Activated gamma-delta T cell (primary cell): ENCODE measurements around the gene TRIM47.

ENCODE experiments used
- DNase-seq: peaks from one replicate; lab custom pipeline; 2025; lab: John Stamatoyannopoulos, UW

The TRIM47 gene

GRCh38 chr17:75909051-75909811 is 30.9 kb upstream of the TRIM47 start:
- DNase-seq: no peak

GRCh38 chr17:75908201-75908600 is 29.8 kb upstream of the TRIM47 start:
- DNase-seq: no peak

GRCh38 chr17:75906143-75906884 is 27.9 kb upstream of the TRIM47 start:
- DNase-seq: no peak

- peak; percentile 92 for DNase-seq
These were observed 26.6 kb upstream of the TRIM47 start, which contains the start of gene MRPL38 for GRCh38 chr17:75904749-75905521. TSS of gene MRPL38 (minus strand) at chr17:75904884. CDS start at chr17:75904875, 9 bp downstream.

GRCh38 chr17:75902406-75902805 is 24.0 kb upstream of the TRIM47 start:
- DNase-seq: no peak

- DNase-seq: no peak
These were observed 23.3 kb upstream of the TRIM47 start for GRCh38 chr17:75901727-75902126.

- DNase-seq: no peak
These were observed 22.5 kb upstream of the TRIM47 start for GRCh38 chr17:75900691-75901533.

- no peak for DNase-seq
These were observed 21.5 kb upstream of the TRIM47 start for GRCh38 chr17:75899767-75900468.

- DNase-seq: no peak
These were observed 21.0 kb upstream of the TRIM47 start for GRCh38 chr17:75899353-75899752.

GRCh38 chr17:75898791-75899190 is 20.4 kb upstream of the TRIM47 start:
- no peak for DNase-seq

- no peak for DNase-seq
These were observed 19.7 kb upstream of the TRIM47 start for GRCh38 chr17:75898065-75898464.

- no peak for DNase-seq
These were observed 19.0 kb upstream of the TRIM47 start for GRCh38 chr17:75897160-75898019.

GRCh38 chr17:75896415-75897159 is 18.2 kb upstream of the TRIM47 start, which contains the start of gene TRIM65:
TSS of gene TRIM65 (minus strand) at chr17:75896951. CDS start at chr17:75896937, 14 bp downstream.
- peak; percentile 64 for DNase-seq

GRCh38 chr17:75895370-75896155 is 17.2 kb upstream of the TRIM47 start:
- DNase-seq: no peak

GRCh38 chr17:75894049-75894733 is 15.8 kb upstream of the TRIM47 start:
- DNase-seq: no peak

- DNase-seq: no peak
These were observed 15.1 kb upstream of the TRIM47 start for GRCh38 chr17:75893305-75894048.
